Measurements from ENCODE around the gene FOXP2. TPM values are rescaled to one million over a fixed set of nuclear protein-coding genes. Genes with fewer than 3 reads are reported as not detected.

Gene FOXP2
- total and polyA plus RNA-seq, 2 donors (not counting 3 experiments of a cell fraction or from before 2014, with no cell fraction given), result 0.37 to 2.7 TPM

- TF ChIP-seq POLR2A (IDR thresholded peaks at IDR 0.05; ENCODE audit: low read depth, low read length), result no peak
- TF ChIP-seq, protein P1, sequence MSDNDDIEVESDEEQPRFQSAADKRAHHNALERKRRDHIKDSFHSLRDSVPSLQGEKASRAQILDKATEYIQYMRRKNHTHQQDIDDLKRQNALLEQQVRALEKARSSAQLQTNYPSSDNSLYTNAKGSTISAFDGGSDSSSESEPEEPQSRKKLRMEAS (IDR thresholded peaks at IDR 0.05; ENCODE audit: insufficient read depth, insufficient read length), result no peak
- TF ChIP-seq EZH2 (IDR thresholded peaks at IDR 0.05; ENCODE audit: borderline replicate concordance, low read depth, low read length, severe bottlenecking), result no peak
- no peak for TF ChIP-seq JUN (IDR thresholded peaks at IDR 0.05; ENCODE audit: borderline replicate concordance, insufficient read depth, insufficient read length, low read depth)
- Histone ChIP-seq H3K27me3 (ENCODE audit: control insufficient read depth in 2 of 2, insufficient read depth in 2 of 2, low read length in 2 of 2) (no peaks in the 10 kb centered on the region), H3K27ac (ENCODE audit: insufficient read depth, low read depth, low read length) (no peak overlapping the region), H3K36me3 (ENCODE audit: control insufficient read depth in 2 of 2, extremely low read depth in 1 of 2, insufficient read depth in 2 of 2, low read length in 2 of 2) (no peaks in the 10 kb centered on the region), H4K20me1 (replicated peaks; ENCODE audit: control insufficient read depth, extremely low read depth, insufficient read depth, low read length) (no peaks in the 10 kb centered on the region), H3K9me1 (replicated peaks; ENCODE audit: control insufficient read depth, extremely low read depth, insufficient read depth, low read length) (no peaks in the 10 kb centered on the region), H3K4me1 (ENCODE audit: control insufficient read depth, extremely low read depth, insufficient read depth, low read length) (no peaks in the 10 kb centered on the region), H3K79me2 (ENCODE audit: control insufficient read depth, insufficient read depth, low read length) (no peaks in the 10 kb centered on the region), H3K4me2 (ENCODE audit: insufficient read depth, low read length) (no peak overlapping the region), H3K9ac (replicated peaks; ENCODE audit: extremely low read depth, insufficient read depth, low read length) (no peak overlapping the region), H3K4me3 (replicated peaks in 1 of 3; ENCODE audit: insufficient read depth in 1 of 3, low read depth in 1 of 3, low read length in 3 of 3) (no peak overlapping the region), H3K9me3 (replicated peaks; ENCODE audit: control insufficient read depth, insufficient read depth, low read length) (no peaks in the 10 kb centered on the region), H2AFZ (ENCODE audit: low read depth, low read length) (no peak overlapping the region)
- intact Hi-C loops (cut with micrococcal nuclease), result no loop called here
- dilution Hi-C loops (cut with MboI; ENCODE audit: extremely low pct_ligation_motif_present, low sequenced_read_pairs), result no loop called here
- BruUV-seq (replicated peaks), result no TSS peak
- ChIA-PET CTCF (no interaction called here), POLR2A (no interaction called here)
- DNase-seq (ENCODE audit: low read depth, low spot score) (no peak), FAIRE-seq (no peak)
Observed at GRCh38 chr7:114569220-114569619, 154.6 kb downstream of the FOXP2 start.

DNA sequence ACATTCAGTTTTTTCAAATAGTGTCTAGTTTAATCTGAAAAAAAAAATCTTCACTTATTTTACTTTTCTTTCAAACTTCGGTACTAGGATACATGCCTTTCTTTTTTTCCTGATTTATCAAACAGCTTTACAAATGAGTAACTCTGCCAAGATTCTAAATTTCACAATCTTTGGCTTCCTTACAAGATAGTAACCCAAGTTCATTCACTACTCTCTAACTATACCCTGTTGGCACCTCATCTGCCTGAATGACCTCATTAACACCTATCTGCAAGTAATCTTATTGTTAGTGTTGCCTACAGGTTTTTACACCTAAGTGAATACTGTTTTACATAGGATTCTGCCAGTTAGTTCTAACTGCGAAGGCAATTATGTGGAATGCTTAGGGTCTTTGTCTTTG, 159.8 kb downstream of the FOXP2 start:
- FAIRE-seq (no peak), DNase-seq (ENCODE audit: low read depth, low spot score) (no peak)
- no peaks in the 10 kb centered on the region for H3K4me1 ChIP-seq (ENCODE audit: control insufficient read depth, extremely low read depth, insufficient read depth, low read length)
- H3K27ac ChIP-seq (ENCODE audit: insufficient read depth, low read depth, low read length), result no peak overlapping the region
- H3K9ac ChIP-seq (replicated peaks; ENCODE audit: extremely low read depth, insufficient read depth, low read length), result no peak overlapping the region
- H3K9me1 ChIP-seq (replicated peaks; ENCODE audit: control insufficient read depth, extremely low read depth, insufficient read depth, low read length), result no peaks in the 10 kb centered on the region
- ChIA-PET CTCF (interaction anchor here (0.7 kb wide), 1 partner anchor 57 kb away, joined by 3 read pairs; no protein-coding TSS in a partner anchor), POLR2A (no interaction called here)
- dilution Hi-C loops (cut with MboI; ENCODE audit: extremely low pct_ligation_motif_present, low sequenced_read_pairs), result no loop called here
- no peaks in the 10 kb centered on the region for H3K9me3 ChIP-seq (replicated peaks; ENCODE audit: control insufficient read depth, insufficient read depth, low read length)
- intact Hi-C loops (cut with micrococcal nuclease), result no loop called here
- H3K79me2 ChIP-seq (ENCODE audit: control insufficient read depth, insufficient read depth, low read length), result no peaks in the 10 kb centered on the region
- no peak overlapping the region for H2AFZ ChIP-seq (ENCODE audit: low read depth, low read length)
- no TSS peak for BruUV-seq (replicated peaks)
- H3K27me3 ChIP-seq (ENCODE audit: control insufficient read depth in 2 of 2, insufficient read depth in 2 of 2, low read length in 2 of 2), result no peaks in the 10 kb centered on the region
- no peaks in the 10 kb centered on the region for H3K36me3 ChIP-seq (ENCODE audit: control insufficient read depth in 2 of 2, extremely low read depth in 1 of 2, insufficient read depth in 2 of 2, low read length in 2 of 2)
- H4K20me1 ChIP-seq (replicated peaks; ENCODE audit: control insufficient read depth, extremely low read depth, insufficient read depth, low read length), result no peaks in the 10 kb centered on the region
- H3K4me3 ChIP-seq (replicated peaks in 1 of 3; ENCODE audit: insufficient read depth in 1 of 3, low read depth in 1 of 3, low read length in 3 of 3), result no peak overlapping the region
- H3K4me2 ChIP-seq (ENCODE audit: insufficient read depth, low read length), result no peak overlapping the region
- TF ChIP-seq POLR2AphosphoS5 (IDR thresholded peaks at IDR 0.05; ENCODE audit: insufficient read depth, low read depth, low read length), result no peak
- TF ChIP-seq FOS (IDR thresholded peaks at IDR 0.05; ENCODE audit: borderline replicate concordance, insufficient read depth, low read length), result no peak
- no peak for TF ChIP-seq MYC (IDR thresholded peaks at IDR 0.05; ENCODE audit: low read depth, low read length)
- no peak for TF ChIP-seq CTCF (IDR thresholded peaks at IDR 0.05; ENCODE audit: extremely low read depth in 1 of 2, insufficient read depth in 1 of 2, low read depth in 1 of 2, low read length in 2 of 2)
- TF ChIP-seq POLR2A (IDR thresholded peaks at IDR 0.05; ENCODE audit: low read depth, low read length), result no peak
- no peak for TF ChIP-seq GATA2 (IDR thresholded peaks at IDR 0.05; ENCODE audit: insufficient read depth, insufficient read length, low read depth, low read length)
- no peak for TF ChIP-seq EZH2 (IDR thresholded peaks at IDR 0.05; ENCODE audit: borderline replicate concordance, low read depth, low read length, severe bottlenecking)
- no peak for TF ChIP-seq JUN (IDR thresholded peaks at IDR 0.05; ENCODE audit: borderline replicate concordance, insufficient read depth, insufficient read length, low read depth)
- TF ChIP-seq, protein P1 (IDR thresholded peaks at IDR 0.05; ENCODE audit: insufficient read depth, insufficient read length), result no peak

Measured in endothelial cell of umbilical vein (primary cell).